ENCODE measurements around the gene AGPS.
"Not testable (repeated sequence)": the region's sequence is repeated elsewhere in the genome, so short reads cannot be mapped to it uniquely, and the experiment has no call there.

Gene AGPS

GRCh38 chr2:177359836-177360595, 32.6 kb upstream of the AGPS start:
- no peak for DNase-seq (ENCODE audit: low read depth in 1 of 2, low spot score in 1 of 2)
- TF ChIP-seq SPI1 (IDR thresholded peaks at IDR 0.05; ENCODE audit: borderline replicate concordance, low read depth) = no peak
- TF ChIP-seq POLR2AphosphoS5 (IDR thresholded peaks at IDR 0.05; ENCODE audit: low read depth) = no peak
- TF ChIP-seq GABPA (IDR thresholded peaks at IDR 0.05; ENCODE audit: low read depth) = no peak
- no peaks in the 10 kb centered on the region for H3K27me3 ChIP-seq (ENCODE audit: insufficient read depth, poor library complexity, severe bottlenecking)
- H3K27ac ChIP-seq (replicated peaks) = no peak overlapping the region
- no peak overlapping the region for H3K4me3 ChIP-seq (replicated peaks; ENCODE audit: insufficient read depth, low read length)

DNA sequence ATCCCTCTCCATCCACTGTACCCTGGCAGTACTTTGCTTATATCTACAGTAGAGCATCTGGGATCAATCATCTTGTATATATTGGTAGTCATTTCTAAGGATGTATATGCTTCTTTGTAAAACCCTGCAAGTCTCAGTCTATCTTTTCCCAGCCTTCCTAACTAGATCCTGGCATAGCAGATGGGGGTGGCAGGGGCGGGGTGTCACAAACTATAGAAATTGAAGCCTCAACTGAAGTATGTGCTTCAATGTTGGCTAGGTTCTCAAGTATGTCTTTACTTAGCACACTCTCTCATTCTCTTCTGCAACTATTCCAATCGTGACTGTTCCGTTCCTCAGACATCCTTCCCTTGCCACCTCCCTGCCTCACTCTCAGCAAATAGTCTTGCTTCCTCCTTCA, 30.1 kb upstream of the AGPS start:
- Histone ChIP-seq H3K27me3 (ENCODE audit: insufficient read depth, poor library complexity, severe bottlenecking) (no peaks in the 10 kb centered on the region), H3K27ac (replicated peaks) (no peak overlapping the region), H3K4me3 (replicated peaks; ENCODE audit: insufficient read depth, low read length) (no peak overlapping the region)
- no peak for DNase-seq (ENCODE audit: low read depth in 1 of 2, low spot score in 1 of 2)
- no peak for TF ChIP-seq SPI1 (IDR thresholded peaks at IDR 0.05; ENCODE audit: borderline replicate concordance, low read depth)
- TF ChIP-seq POLR2AphosphoS5 (IDR thresholded peaks at IDR 0.05; ENCODE audit: low read depth) = no peak
- TF ChIP-seq GABPA (IDR thresholded peaks at IDR 0.05; ENCODE audit: low read depth) = no peak
- TF ChIP-seq REST (IDR thresholded peaks at IDR 0.05; ENCODE audit: insufficient replicate concordance, low read depth) = no peak
- TF ChIP-seq CTCF (IDR thresholded peaks at IDR 0.05; ENCODE audit: insufficient read depth, low read length) = no peak

- no peak overlapping the region for H3K27ac ChIP-seq (replicated peaks)
- H3K27me3 ChIP-seq (ENCODE audit: insufficient read depth, poor library complexity, severe bottlenecking) = no peaks in the 10 kb centered on the region
- no peak overlapping the region for H3K4me3 ChIP-seq (replicated peaks; ENCODE audit: insufficient read depth, low read length)
- no peak for TF ChIP-seq CTCF (IDR thresholded peaks at IDR 0.05; ENCODE audit: insufficient read depth, low read length)
- no peak for TF ChIP-seq GABPA (IDR thresholded peaks at IDR 0.05; ENCODE audit: low read depth)
- TF ChIP-seq SPI1 (IDR thresholded peaks at IDR 0.05; ENCODE audit: borderline replicate concordance, low read depth) = no peak
- TF ChIP-seq REST (IDR thresholded peaks at IDR 0.05; ENCODE audit: insufficient replicate concordance, low read depth) = no peak
- TF ChIP-seq POLR2AphosphoS5 (IDR thresholded peaks at IDR 0.05; ENCODE audit: low read depth) = no peak
- DNase-seq (ENCODE audit: low read depth in 1 of 2, low spot score in 1 of 2) = no peak
Observed at GRCh38 chr2:177363332-177363731, 29.2 kb upstream of the AGPS start.

- DNase-seq (ENCODE audit: low read depth in 1 of 2, low spot score in 1 of 2); H3K27ac ChIP-seq (replicated peaks); H3K4me3 ChIP-seq (replicated peaks; ENCODE audit: insufficient read depth, low read length); H3K27me3 ChIP-seq (ENCODE audit: insufficient read depth, poor library complexity, severe bottlenecking): not testable (repeated sequence)
Observed at GRCh38 chr2:177365764-177366163, 26.8 kb upstream of the AGPS start.

DNA sequence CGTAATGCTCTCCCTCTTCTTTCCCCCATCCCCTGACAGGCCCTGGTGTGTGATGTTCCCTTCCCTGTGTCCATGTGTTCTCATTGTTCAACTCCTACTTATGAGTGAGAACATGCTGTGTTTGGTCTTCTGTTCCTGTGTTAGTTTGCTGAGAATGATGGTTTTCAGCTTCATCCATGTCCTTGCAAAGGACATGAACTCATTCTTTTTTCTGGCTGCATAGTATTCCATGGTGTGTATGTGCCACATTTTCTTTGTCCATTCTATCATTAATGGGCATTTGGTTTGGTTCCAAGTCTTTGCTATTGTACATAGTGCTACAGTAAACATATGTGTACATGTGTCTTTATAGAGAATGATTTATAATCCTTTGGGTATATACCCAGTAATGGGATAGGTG, 24.6 kb upstream of the AGPS start:
- not testable (repeated sequence) for DNase-seq (ENCODE audit: low read depth in 1 of 2, low spot score in 1 of 2); H3K27me3 ChIP-seq (ENCODE audit: insufficient read depth, poor library complexity, severe bottlenecking)

More for the DNA sequence above, 24.6 kb upstream of the AGPS start:
- H3K27ac ChIP-seq (replicated peaks); H3K4me3 ChIP-seq (replicated peaks; ENCODE audit: insufficient read depth, low read length): not testable (repeated sequence)
